AML-193 (cell line): Measurements from ENCODE around the gene NFRKB.

Source experiments
- DNase-seq, 2 experiments: peaks; one replicate each; lab custom pipeline; 2025; lab: John Stamatoyannopoulos, UW

Gene NFRKB

GRCh38 chr11:129895126-129896041, at the start of gene NFRKB:
Gene NFRKB (minus strand): TSS chr11:129895578. CDS start chr11:129892849, 2,729 bp downstream.
- peak; percentile 61 to 64 for DNase-seq

GRCh38 chr11:129944696-129945095, 49.3 kb upstream of the NFRKB start:
- no peak for DNase-seq

- no peak for DNase-seq
Measured at GRCh38 chr11:129943036-129943435, 47.7 kb upstream of the NFRKB start.

GRCh38 chr11:129939510-129939909, 44.1 kb upstream of the NFRKB start:
- no peak for DNase-seq

- DNase-seq: no peak
Measured at GRCh38 chr11:129938764-129939163, 43.4 kb upstream of the NFRKB start.

- DNase-seq: no peak
Measured at GRCh38 chr11:129937592-129938238, 42.3 kb upstream of the NFRKB start.

- DNase-seq: no peak
Measured at GRCh38 chr11:129935723-129936122, 40.3 kb upstream of the NFRKB start.

- DNase-seq: no peak
Measured at GRCh38 chr11:129933891-129934290, 38.5 kb upstream of the NFRKB start.

GRCh38 chr11:129933262-129933661, 37.9 kb upstream of the NFRKB start:
- DNase-seq: no peak

- DNase-seq: no peak
Measured at GRCh38 chr11:129932381-129933067, 37.1 kb upstream of the NFRKB start.

- DNase-seq: peak; percentile 86 to 91
Measured at GRCh38 chr11:129930743-129931142, 35.4 kb upstream of the NFRKB start.

- no peak for DNase-seq
Measured at GRCh38 chr11:129930296-129930695, 34.9 kb upstream of the NFRKB start.

GRCh38 chr11:129929721-129930120, 34.3 kb upstream of the NFRKB start:
- peak; percentile 52 to 83 for DNase-seq

GRCh38 chr11:129928923-129929692, 33.7 kb upstream of the NFRKB start:
- DNase-seq: no peak

GRCh38 chr11:129922674-129923073, 27.3 kb upstream of the NFRKB start:
- DNase-seq: no peak

GRCh38 chr11:129918361-129918760, 23.0 kb upstream of the NFRKB start:
- no peak for DNase-seq

GRCh38 chr11:129917231-129917630, 21.9 kb upstream of the NFRKB start:
- DNase-seq: no peak

- peak in 1 of 2 experiments; percentile 6 for DNase-seq
Measured at GRCh38 chr11:129911298-129911697, 15.9 kb upstream of the NFRKB start.

- no peak for DNase-seq
Measured at GRCh38 chr11:129910360-129910759, 15.0 kb upstream of the NFRKB start.

- no peak for DNase-seq
Measured at GRCh38 chr11:129905402-129905801, 10.0 kb upstream of the NFRKB start.

- DNase-seq: no peak
Measured at GRCh38 chr11:129896062-129896461, 684 bp upstream of the NFRKB start.
